AG04449 (cell line): Measurements from ENCODE around the gene EPHA6.

Experiments used
- CTCF ChIA-PET: fragments of 350-600 bp; formaldehyde crosslinking; extraction: SDS; loops from one replicate; lab custom pipeline; 2021; ENCODE audit warnings: antibody characterized with exemption; lab: Yijun Ruan, JAX
- POLR2A ChIA-PET: fragments of 400-600, 350-600 bp; formaldehyde crosslinking; extraction: SDS; loops from one replicate; lab custom pipeline; 2020; ENCODE audit warnings: antibody characterized with exemption, inconsistent platforms; lab: Yijun Ruan, JAX
- DNase-seq: peaks from one replicate; pipeline ENCODE4 v3.0.0-alpha.2; 2010; ENCODE audit warnings: low read depth, low spot score
- H3K4me3 ChIP-seq: 2 replicates; pipeline ENCODE4 v1.5.1; 2011; ENCODE audit warnings: low read depth, mild to moderate bottlenecking, control low read depth, low read length
- TF ChIP-seq, protein P1 (sequence below): IDR thresholded peaks from one replicate; pipeline ENCODE4 v1.5.1; 2011; ENCODE audit warnings: mild to moderate bottlenecking, moderate library complexity, low read length, control low read depth, inconsistent platforms; ENCODE audit not compliant: insufficient read depth; ENCODE audit errors: missing control alignments

The EPHA6 gene

GRCh38 chr3:97421565-97421964, 607.2 kb downstream of the EPHA6 start:
- ChIA-PET POLR2A (no interaction called here), CTCF (no interaction called here)
- DNase-seq = no peak
- TF ChIP-seq, protein P1, sequence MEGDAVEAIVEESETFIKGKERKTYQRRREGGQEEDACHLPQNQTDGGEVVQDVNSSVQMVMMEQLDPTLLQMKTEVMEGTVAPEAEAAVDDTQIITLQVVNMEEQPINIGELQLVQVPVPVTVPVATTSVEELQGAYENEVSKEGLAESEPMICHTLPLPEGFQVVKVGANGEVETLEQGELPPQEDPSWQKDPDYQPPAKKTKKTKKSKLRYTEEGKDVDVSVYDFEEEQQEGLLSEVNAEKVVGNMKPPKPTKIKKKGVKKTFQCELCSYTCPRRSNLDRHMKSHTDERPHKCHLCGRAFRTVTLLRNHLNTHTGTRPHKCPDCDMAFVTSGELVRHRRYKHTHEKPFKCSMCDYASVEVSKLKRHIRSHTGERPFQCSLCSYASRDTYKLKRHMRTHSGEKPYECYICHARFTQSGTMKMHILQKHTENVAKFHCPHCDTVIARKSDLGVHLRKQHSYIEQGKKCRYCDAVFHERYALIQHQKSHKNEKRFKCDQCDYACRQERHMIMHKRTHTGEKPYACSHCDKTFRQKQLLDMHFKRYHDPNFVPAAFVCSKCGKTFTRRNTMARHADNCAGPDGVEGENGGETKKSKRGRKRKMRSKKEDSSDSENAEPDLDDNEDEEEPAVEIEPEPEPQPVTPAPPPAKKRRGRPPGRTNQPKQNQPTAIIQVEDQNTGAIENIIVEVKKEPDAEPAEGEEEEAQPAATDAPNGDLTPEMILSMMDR = no peak
- no peak overlapping the region for H3K4me3 ChIP-seq

- TF ChIP-seq, protein P1 = no peak
- CTCF ChIA-PET = no interaction called here
- POLR2A ChIA-PET = no interaction called here
These were observed 610.6 kb downstream of the EPHA6 start for GRCh38 chr3:97425002-97425401.

GRCh38 chr3:97430601-97431000, 616.2 kb downstream of the EPHA6 start:
- CTCF ChIA-PET = no interaction called here

More at GRCh38 chr3:97425002-97425401, 610.6 kb downstream of the EPHA6 start:
- DNase-seq = no peak
- H3K4me3 ChIP-seq = no peak overlapping the region

GRCh38 chr3:97432914-97433313, 618.5 kb downstream of the EPHA6 start:
- ChIA-PET CTCF (no interaction called here), POLR2A (no interaction called here)
- no peak overlapping the region for H3K4me3 ChIP-seq
- no peak for DNase-seq
- TF ChIP-seq, protein P1 = no peak

More at GRCh38 chr3:97430601-97431000, 616.2 kb downstream of the EPHA6 start:
- no peak for DNase-seq
- TF ChIP-seq, protein P1 = no peak
- POLR2A ChIA-PET = no interaction called here
- H3K4me3 ChIP-seq = no peak overlapping the region

GRCh38 chr3:97438131-97438530, 623.7 kb downstream of the EPHA6 start:
- ChIA-PET POLR2A (no interaction called here), CTCF (no interaction called here)
- TF ChIP-seq, protein P1 = no peak
- DNase-seq = no peak
- H3K4me3 ChIP-seq = no peak overlapping the region

- CTCF ChIA-PET = no interaction called here
These were observed 625.0 kb downstream of the EPHA6 start for GRCh38 chr3:97439373-97439772.

More at GRCh38 chr3:97439373-97439772, 625.0 kb downstream of the EPHA6 start:
- TF ChIP-seq, protein P1 = no peak
- POLR2A ChIA-PET = no interaction called here
- DNase-seq = no peak
- H3K4me3 ChIP-seq = no peak overlapping the region
